HG03571 (cell line): Measurements from ENCODE around the gene TMEM170A.
"Not testable (repeated sequence)": the region's sequence is repeated elsewhere in the genome, so short reads cannot be mapped to it uniquely, and the experiment has no call there.

Experiments used
- ATAC-seq: cut with Tn5 transposase; IDR thresholded peaks from one replicate; pipeline ENCODE4 v1.9.1; 2021; ENCODE audit not compliant: unreplicated experiment

TMEM170A gene, protein sequence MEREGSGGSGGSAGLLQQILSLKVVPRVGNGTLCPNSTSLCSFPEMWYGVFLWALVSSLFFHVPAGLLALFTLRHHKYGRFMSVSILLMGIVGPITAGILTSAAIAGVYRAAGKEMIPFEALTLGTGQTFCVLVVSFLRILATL

GRCh38 chr16:75464122-75464918 lies at the start of gene TMEM170A:
Gene TMEM170A (minus strand): TSS chr16:75464689. CDS start chr16:75464600, 89 bp downstream.
- peak; percentile 92 for ATAC-seq

GRCh38 chr16:75506574-75506973 lies 42.1 kb upstream of the TMEM170A start:
- no peak for ATAC-seq

- ATAC-seq: no peak
Measured at GRCh38 chr16:75506107-75506506, 41.6 kb upstream of the TMEM170A start.

DNA sequence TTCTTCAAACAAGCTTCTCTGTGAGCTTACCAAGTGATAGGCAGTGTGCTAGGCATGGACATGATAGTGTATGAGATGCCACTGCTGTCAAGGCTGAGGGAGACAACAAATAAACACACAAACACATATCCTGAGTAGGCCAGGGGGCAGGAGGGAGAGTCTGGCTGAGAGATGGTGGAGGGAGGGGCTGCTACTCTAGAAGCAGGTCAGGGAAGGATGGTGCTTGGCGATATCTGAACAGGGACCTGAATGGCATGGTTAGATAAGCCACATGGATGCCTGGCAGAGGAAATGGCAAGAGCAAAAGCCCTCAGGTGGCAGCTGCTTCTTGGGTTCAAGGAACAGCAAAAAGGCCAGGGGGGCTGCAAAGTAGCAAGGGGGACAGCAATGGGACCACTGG lies 39.3 kb upstream of the TMEM170A start:
- ATAC-seq: no peak

DNA sequence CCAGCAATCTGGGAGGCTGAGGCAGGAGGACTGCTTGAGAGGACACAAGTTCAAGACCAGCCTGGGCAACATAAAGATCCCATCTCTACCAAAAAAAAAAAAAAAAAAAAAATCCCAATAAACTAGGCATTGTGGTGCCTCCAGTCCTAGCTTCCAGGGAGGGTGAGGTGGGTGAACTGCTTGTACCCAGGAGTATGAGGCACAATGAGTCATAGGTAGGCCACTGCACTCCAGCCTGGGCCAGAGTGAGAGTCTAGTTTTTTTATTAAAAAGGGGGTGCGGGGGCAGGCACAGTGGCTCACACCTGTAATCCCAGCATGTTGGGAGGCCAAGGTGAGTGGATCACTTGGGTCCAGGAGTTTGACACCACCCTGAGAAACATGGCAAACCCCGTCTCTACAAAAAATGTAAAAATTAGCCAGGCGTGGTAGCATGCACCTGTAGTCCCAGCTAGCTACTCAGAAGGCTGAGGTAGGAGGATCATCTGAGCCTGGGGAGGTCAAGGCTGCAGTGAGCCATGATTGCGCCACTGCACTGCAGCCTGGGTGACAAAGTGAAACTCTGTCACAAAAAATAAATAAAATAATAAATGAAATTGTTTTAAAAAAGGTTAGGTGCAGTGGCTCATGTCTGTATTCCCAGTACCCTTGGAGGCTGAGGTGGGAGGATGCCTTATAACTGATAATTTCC lies 38.6 kb upstream of the TMEM170A start:
- no peak for ATAC-seq

DNA sequence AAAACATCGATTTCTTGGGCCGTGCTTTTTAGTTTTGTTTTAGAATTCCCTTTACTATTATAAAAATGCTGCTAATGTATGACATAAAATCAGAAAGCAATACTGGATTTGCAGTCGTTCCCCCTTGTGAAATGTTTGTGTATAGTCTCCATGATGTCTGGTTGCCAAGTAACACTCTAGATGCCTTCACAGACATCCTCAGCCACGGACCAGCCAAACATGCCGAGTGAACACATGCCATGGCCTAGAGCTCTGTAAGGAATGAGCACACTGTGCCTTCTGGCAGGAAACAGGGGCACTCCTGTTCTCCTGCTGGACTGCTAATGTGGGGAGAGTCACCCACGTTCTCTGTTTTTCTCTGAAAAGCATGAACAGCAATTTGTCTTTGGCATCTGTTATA lies 37.3 kb upstream of the TMEM170A start:
- ATAC-seq: not testable (repeated sequence)

DNA sequence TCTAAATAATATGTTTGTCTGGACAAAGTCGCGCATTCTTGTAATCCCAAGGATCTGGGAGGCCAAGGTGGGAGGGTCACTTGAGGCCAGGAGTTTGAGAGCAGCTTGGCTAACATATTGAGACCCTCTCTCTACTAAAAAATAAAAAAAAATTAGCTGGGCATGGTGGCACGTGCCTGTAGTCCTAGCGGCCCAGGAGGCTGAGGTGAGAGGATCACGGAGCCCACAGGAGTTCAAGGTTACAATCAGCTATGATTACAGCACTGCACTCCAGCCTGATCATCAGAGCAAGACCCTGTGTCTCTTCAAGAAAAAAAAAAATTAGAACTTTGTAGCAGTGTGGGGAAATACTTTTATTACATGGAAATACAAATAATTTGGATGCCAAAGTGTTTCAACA lies 36.9 kb upstream of the TMEM170A start:
- ATAC-seq: no peak

DNA sequence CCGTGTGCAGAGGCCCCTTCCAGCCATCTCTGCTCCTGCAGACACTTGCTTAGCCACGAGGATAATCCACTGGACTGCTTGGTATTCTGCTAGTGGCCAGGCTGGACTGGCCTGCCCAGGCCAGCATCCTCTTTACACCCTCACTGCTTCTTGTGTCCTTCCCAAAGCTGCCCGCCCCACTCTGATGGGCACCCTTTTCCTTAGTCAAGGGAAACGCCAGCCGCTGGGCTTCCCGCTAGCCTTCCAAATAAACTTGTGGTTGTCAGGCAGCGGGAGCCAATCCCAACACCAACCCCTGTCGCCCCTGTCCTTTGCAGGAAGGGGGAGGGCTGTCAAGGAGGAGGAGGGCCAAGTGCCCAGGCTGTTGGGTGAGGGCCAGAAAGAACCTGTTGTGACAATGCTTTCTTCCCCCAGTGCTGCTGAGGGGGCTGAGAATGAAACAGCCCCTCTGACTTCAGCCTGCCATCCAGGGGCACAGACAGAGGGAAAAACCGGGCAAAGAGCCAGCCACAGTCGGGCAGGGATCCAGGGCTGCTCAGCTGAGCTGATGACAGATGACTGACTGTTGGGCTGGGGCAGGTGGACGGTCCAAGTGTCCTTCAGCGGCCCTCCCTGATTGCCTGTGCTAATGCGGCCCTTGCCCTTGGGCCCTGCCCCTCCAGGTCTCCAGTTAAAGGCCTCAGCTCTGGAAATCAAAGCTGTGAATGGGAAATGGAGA lies 34.3 kb upstream of the TMEM170A start:
- not testable (repeated sequence) for ATAC-seq

DNA sequence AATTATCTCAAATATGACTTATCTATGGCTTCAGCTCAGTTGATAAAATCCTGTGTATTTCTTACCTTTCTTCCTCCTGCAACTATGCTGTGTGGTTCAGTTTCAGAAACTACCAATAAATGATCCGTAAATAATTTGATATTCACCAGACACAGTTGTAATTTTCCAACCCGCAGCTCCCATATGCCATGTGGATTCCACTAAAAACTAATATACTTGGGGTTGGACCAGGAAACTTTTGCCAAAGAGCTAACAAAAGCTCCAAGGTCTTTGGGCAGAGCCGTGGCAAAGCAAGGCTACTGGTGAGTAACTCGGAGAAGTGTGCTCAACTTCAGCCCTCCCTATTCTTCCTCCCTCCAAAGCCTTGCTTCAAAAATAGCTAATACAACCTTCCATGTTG lies 33.1 kb upstream of the TMEM170A start:
- ATAC-seq: no peak

GRCh38 chr16:75495076-75495674 lies 30.7 kb upstream of the TMEM170A start, which contains the start of gene CHST6:
Gene CHST6 (minus strand): TSS chr16:75495441. CDS start chr16:75479828, 15,613 bp downstream.
- peak; percentile 74 for ATAC-seq

GRCh38 chr16:75494661-75495075 lies 30.2 kb upstream of the TMEM170A start:
- no peak for ATAC-seq

DNA sequence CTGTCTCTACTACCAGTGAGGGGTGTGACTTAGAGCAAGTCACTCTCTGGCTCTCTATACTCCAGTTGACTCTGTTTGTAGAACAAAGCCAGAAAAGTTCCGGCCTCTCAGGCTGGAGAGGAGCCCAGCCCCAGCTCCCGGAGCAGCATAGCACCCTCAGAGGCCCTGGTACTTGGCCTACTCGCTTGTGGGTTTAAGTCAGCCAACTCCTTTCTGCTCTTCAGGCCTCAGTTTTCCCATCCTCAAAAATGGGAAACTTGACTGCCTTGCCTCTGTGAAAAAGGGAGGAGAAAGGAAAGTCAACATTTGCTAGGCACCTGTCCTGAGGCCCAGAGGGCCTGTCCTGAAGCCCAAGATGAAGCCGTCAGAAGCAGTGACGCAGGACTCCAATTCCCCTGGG lies 29.7 kb upstream of the TMEM170A start:
- ATAC-seq: no peak

GRCh38 chr16:75491876-75492275 lies 27.4 kb upstream of the TMEM170A start:
- ATAC-seq: no peak

- ATAC-seq: no peak
Measured at GRCh38 chr16:75488322-75488721, 23.8 kb upstream of the TMEM170A start.

DNA sequence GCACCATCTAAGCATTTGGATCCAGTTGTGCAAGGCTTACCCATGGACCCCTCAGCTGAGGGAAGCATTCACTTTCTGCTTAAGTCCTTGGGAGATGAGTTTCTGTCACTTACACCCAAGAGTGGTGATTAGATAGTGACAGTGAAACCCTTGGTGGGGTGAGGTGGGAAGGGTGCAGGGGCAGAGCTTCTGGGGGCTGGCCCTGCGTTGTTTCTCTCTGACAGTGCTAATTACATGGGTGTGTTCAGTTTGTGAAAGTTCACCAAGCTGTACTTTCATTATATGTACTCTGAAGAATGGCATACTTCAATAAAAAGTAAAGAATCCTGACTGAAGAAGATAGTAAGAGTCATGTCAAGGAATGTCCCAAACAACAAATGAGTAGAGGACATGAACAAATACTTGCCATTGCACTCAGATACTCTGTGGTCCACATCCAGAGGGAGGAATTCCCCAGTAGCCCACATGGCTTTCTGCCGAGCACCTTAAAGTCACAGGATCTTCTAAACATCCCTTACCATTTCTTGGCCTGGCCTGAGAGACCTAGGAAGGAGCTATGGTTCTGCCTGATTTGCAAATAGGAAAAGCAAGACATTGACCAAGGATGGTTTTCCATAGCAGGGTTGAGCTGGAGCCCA lies 22.3 kb upstream of the TMEM170A start:
- peak; percentile 35 for ATAC-seq

GRCh38 chr16:75486014-75486675 lies 21.7 kb upstream of the TMEM170A start:
- ATAC-seq: no peak

DNA sequence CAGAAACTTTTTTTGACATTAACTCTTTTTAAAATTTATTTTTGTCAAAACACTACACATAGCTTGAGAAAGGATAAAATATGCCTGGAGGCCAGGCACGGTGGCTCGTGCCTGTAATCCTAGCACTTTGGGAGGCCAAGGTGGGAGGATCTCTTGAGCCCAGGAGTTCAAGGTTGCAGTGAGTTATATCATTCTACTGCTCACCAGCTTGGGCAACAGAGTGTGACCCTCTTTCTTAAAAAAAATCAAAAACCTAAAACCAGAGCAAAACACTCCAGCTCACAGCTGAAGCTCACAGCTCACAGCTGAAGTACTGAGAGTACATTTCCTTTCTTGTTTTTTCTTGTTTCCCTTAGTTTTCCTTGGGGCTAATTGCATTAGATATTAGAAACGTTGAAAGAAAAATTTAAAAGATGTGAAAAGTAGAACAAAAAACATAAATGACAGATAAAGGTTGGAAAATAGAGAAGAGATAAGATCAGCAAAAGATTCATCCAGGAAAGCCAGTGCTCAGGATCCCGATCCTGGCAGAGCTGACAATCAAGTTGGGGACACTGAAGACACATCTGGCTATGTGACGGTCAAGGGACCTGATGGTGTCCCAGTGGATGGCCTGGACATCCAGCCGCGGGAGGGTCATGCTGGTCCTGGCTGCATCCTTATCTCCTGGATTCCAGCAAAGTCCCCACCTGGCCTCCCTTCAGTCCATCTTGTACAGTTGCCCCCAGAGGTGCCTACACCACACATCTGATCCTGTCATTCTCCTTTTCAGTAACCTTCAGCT lies 20.9 kb upstream of the TMEM170A start:
- ATAC-seq: peak; percentile 50

DNA sequence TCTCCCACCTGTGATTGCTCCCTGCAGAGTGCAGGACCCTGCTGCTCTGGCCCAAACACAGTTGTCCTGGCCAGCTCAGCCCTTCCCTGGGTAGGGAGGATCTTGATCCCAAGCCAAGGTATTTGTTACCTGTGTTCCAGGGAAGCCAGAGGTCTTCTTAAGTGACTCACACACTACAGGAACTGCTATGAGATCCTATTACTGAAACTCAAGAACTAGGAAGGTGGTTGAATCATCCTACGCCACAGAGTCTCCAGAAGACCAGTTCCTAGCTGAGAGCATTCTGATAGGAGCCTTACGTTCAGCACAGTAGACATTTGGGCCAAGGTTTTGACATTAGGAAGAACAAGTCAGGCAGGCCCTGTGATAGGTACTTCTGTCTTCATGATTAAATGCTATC lies 18.7 kb upstream of the TMEM170A start:
- ATAC-seq: no peak
